IPS-15b (cell line): ENCODE data around the gene HDAC7.

ENCODE experiments used
- H3K27me3 ChIP-seq: one replicate; pipeline ENCODE4 v1.6.1; 2013; ENCODE audit warnings: low read length; ENCODE audit not compliant: control insufficient read depth, insufficient read depth
- H3K36me3 ChIP-seq: one replicate; pipeline ENCODE4 v1.6.1; 2013; ENCODE audit warnings: low read length; ENCODE audit not compliant: control insufficient read depth, insufficient read depth
- H3K4me1 ChIP-seq: one replicate; pipeline ENCODE4 v1.6.1; 2013; ENCODE audit warnings: mild to moderate bottlenecking, low read length; ENCODE audit not compliant: control insufficient read depth, insufficient read depth
- H3K4me3 ChIP-seq: one replicate; pipeline ENCODE4 v1.5.1; 2013; ENCODE audit warnings: low read depth, low read length
- H3K9ac ChIP-seq: one replicate; pipeline ENCODE4 v1.6.1; 2013; ENCODE audit warnings: low read depth, mild to moderate bottlenecking, low read length
- H3K9me3 ChIP-seq: one replicate; pipeline ENCODE4 v1.6.1; 2013; ENCODE audit warnings: mild to moderate bottlenecking, low read length; ENCODE audit not compliant: control insufficient read depth, insufficient read depth

HDAC7 gene

GRCh38 chr12:47748899-47749298, 70.8 kb downstream of the HDAC7 start:
- H3K27me3 ChIP-seq: no peaks in the 10 kb centered on the region

GRCh38 chr12:47748507-47748828, 71.2 kb downstream of the HDAC7 start:
- Histone ChIP-seq H3K9ac (no peak overlapping the region), H3K36me3 (no peaks in the 10 kb centered on the region), H3K4me3 (no peak overlapping the region), H3K27me3 (no peaks in the 10 kb centered on the region), H3K4me1 (no peaks in the 10 kb centered on the region), H3K9me3 (no peaks in the 10 kb centered on the region)

More at GRCh38 chr12:47748899-47749298, 70.8 kb downstream of the HDAC7 start:
- Histone ChIP-seq H3K9me3 (no peaks in the 10 kb centered on the region), H3K36me3 (no peaks in the 10 kb centered on the region), H3K4me3 (no peak overlapping the region), H3K4me1 (no peaks in the 10 kb centered on the region), H3K9ac (no peak overlapping the region)

- H3K4me1 ChIP-seq: no peaks in the 10 kb centered on the region
- H3K27me3 ChIP-seq: no peaks in the 10 kb centered on the region
- H3K9me3 ChIP-seq: no peaks in the 10 kb centered on the region
- H3K9ac ChIP-seq: no peak overlapping the region
- no peak overlapping the region for H3K4me3 ChIP-seq
- H3K36me3 ChIP-seq: no peaks in the 10 kb centered on the region
Observed at GRCh38 chr12:47747596-47748506, 71.9 kb downstream of the HDAC7 start.

- no peaks in the 10 kb centered on the region for H3K27me3 ChIP-seq
- H3K4me3 ChIP-seq: no peak overlapping the region
- H3K36me3 ChIP-seq: no peaks in the 10 kb centered on the region
- no peaks in the 10 kb centered on the region for H3K9me3 ChIP-seq
- no peaks in the 10 kb centered on the region for H3K4me1 ChIP-seq
- H3K9ac ChIP-seq: no peak overlapping the region
Observed at GRCh38 chr12:47747126-47747525, 72.6 kb downstream of the HDAC7 start.

DNA sequence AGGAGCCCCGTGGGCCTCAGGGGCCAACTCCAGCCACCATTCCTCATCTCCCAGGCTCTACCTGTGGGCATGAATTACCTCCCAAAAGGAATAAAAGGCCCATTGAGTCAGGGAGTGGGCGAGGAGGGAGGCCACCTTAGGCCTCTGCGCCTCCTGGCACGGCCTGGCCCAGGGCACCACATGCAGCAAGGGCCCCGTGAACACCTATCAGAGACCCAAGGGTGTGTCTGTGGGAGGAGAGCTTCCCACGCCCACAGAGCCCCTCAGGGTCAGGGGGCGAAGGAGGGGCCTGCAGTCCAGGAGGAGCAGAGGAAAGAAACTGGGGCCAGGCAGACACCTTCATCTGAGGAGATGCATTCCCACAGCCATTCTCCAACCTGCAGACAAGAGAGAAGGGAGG, 73.2 kb downstream of the HDAC7 start:
- Histone ChIP-seq H3K4me3 (no peak overlapping the region), H3K9ac (no peak overlapping the region), H3K27me3 (no peaks in the 10 kb centered on the region), H3K9me3 (no peaks in the 10 kb centered on the region), H3K4me1 (no peaks in the 10 kb centered on the region), H3K36me3 (no peaks in the 10 kb centered on the region)

DNA sequence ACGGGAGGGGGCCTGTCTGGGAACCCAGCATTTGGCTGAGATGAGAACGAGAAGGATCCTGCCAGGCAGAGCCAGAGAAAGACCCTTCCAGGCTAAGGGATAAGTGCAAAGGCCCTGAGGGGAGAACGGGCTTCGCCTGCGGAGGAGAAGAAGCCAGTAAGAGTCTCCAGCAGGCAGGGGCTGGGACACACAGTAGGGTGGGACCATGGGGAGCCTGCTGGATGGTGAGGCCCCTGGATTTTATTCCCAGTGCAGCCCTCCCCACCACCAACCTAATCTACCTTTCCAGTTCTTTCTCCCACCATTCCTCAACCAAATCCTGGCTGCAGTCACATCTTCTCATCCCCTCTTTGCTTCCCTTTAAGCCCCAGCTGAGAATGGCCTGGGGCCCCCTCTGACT, 73.6 kb downstream of the HDAC7 start:
- H3K4me3 ChIP-seq: no peak overlapping the region
- H3K36me3 ChIP-seq: no peaks in the 10 kb centered on the region
- no peaks in the 10 kb centered on the region for H3K9me3 ChIP-seq
- H3K27me3 ChIP-seq: no peaks in the 10 kb centered on the region
- H3K9ac ChIP-seq: no peak overlapping the region
- H3K4me1 ChIP-seq: no peaks in the 10 kb centered on the region

- Histone ChIP-seq H3K4me1 (no peaks in the 10 kb centered on the region), H3K9me3 (no peaks in the 10 kb centered on the region), H3K4me3 (no peak overlapping the region), H3K36me3 (no peaks in the 10 kb centered on the region), H3K9ac (no peak overlapping the region), H3K27me3 (no peaks in the 10 kb centered on the region)
Observed at GRCh38 chr12:47745485-47746041, 74.1 kb downstream of the HDAC7 start.

GRCh38 chr12:47744778-47745436, 74.8 kb downstream of the HDAC7 start:
- no peak overlapping the region for H3K9ac ChIP-seq
- H3K9me3 ChIP-seq: no peaks in the 10 kb centered on the region
- H3K36me3 ChIP-seq: no peaks in the 10 kb centered on the region
- no peaks in the 10 kb centered on the region for H3K4me1 ChIP-seq
- H3K27me3 ChIP-seq: no peaks in the 10 kb centered on the region
- H3K4me3 ChIP-seq: no peak overlapping the region

- Histone ChIP-seq H3K4me1 (no peaks in the 10 kb centered on the region), H3K4me3 (no peak overlapping the region)
Observed at GRCh38 chr12:47744005-47744651, 75.6 kb downstream of the HDAC7 start.

GRCh38 chr12:47743311-47743860, 76.3 kb downstream of the HDAC7 start:
- H3K36me3 ChIP-seq: no peaks in the 10 kb centered on the region
- no peaks in the 10 kb centered on the region for H3K9me3 ChIP-seq
- no peak overlapping the region for H3K9ac ChIP-seq
- no peaks in the 10 kb centered on the region for H3K4me1 ChIP-seq
- no peak overlapping the region for H3K4me3 ChIP-seq
- H3K27me3 ChIP-seq: no peaks in the 10 kb centered on the region

More at GRCh38 chr12:47744005-47744651, 75.6 kb downstream of the HDAC7 start:
- no peak overlapping the region for H3K9ac ChIP-seq
- H3K27me3 ChIP-seq: no peaks in the 10 kb centered on the region
- no peaks in the 10 kb centered on the region for H3K36me3 ChIP-seq
- no peaks in the 10 kb centered on the region for H3K9me3 ChIP-seq

GRCh38 chr12:47742253-47742825, 77.4 kb downstream of the HDAC7 start:
- no peak overlapping the region for H3K9ac ChIP-seq
- H3K4me1 ChIP-seq: no peaks in the 10 kb centered on the region
- no peaks in the 10 kb centered on the region for H3K36me3 ChIP-seq
- no peaks in the 10 kb centered on the region for H3K27me3 ChIP-seq
- H3K4me3 ChIP-seq: no peak overlapping the region
- no peaks in the 10 kb centered on the region for H3K9me3 ChIP-seq
